PC-9 (cell line): ENCODE results near the gene KIF26B. TPM values are rescaled to one million over a fixed set of nuclear protein-coding genes. Genes with fewer than 3 reads are reported as not detected.

Source experiments
- BruUV-seq: library from RNA; stranded (reverse); fragments of 400-500 nt; replicated peaks from 2 replicates; lab custom pipeline; 2021; lab: Mats Ljungman, UMichigan
- CTCF ChIA-PET: fragments of 300-600 bp; sonication (Branson Sonifier 250); formaldehyde crosslinking; loops from one replicate; lab custom pipeline; 2022; ENCODE audit warnings: antibody characterized with exemption; lab: Charles Lee
- POLR2A ChIA-PET: fragments of 300-600 bp; sonication (Branson Sonifier 250); formaldehyde crosslinking; loops from one replicate; lab custom pipeline; 2022; ENCODE audit warnings: antibody characterized with exemption; ENCODE audit not compliant: unreplicated experiment; lab: Charles Lee
- DNase-seq, 2 experiments: peaks; one replicate each; pipeline versions ENCODE4 v3.0.0 to v3.0.0-alpha.2; 2015 to 2022; ENCODE audit warnings: mixed read lengths in 1 of 2
- H2AFZ ChIP-seq: fragments of 200-600 bp; sonication (generic); 2 replicates; pipeline ENCODE4 v1.8.1; 2017; ENCODE audit warnings: antibody characterized with exemption
- H3F3A ChIP-seq: fragments of 200-600 bp; sonication (generic); 2 replicates; pipeline ENCODE4 v1.8.1; 2017; ENCODE audit warnings: antibody characterized with exemption, mild to moderate bottlenecking, low read depth; ENCODE audit not compliant: insufficient read depth
- H3K27ac ChIP-seq: fragments of 200-600 bp; sonication (generic); 2 replicates; pipeline ENCODE4 v1.6.1; 2016; ENCODE audit warnings: mixed run types
- H3K27me3 ChIP-seq: fragments of 200-600 bp; sonication (generic); 2 replicates; pipeline ENCODE4 v1.6.1; 2016; ENCODE audit warnings: low read depth, mixed run types; ENCODE audit not compliant: insufficient read depth
- H3K36me3 ChIP-seq: fragments of 200-600 bp; sonication (generic); 2 replicates; pipeline ENCODE4 v1.6.1; 2016; ENCODE audit warnings: low read depth, mixed run types
- H3K4me1 ChIP-seq: fragments of 200-600 bp; sonication (generic); replicated peaks from 2 replicates; pipeline ENCODE4 v1.6.1; 2016; ENCODE audit warnings: mixed run types; ENCODE audit not compliant: insufficient read depth
- H3K4me2 ChIP-seq: fragments of 200-600 bp; sonication (generic); 2 replicates; pipeline ENCODE4 v1.6.1; 2017; ENCODE audit warnings: mixed run types
- H3K4me3 ChIP-seq: fragments of 200-600 bp; sonication (generic); 2 replicates; pipeline ENCODE4 v1.6.1; 2016; ENCODE audit warnings: mixed run types
- H3K79me2 ChIP-seq: fragments of 200-600 bp; sonication (generic); 2 replicates; pipeline ENCODE4 v1.6.1; 2017; ENCODE audit warnings: low read depth, mixed run types
- H3K9me2 ChIP-seq: fragments of 200-600 bp; sonication (generic); 2 replicates; pipeline ENCODE4 v1.8.1; 2017; ENCODE audit warnings: mild to moderate bottlenecking; ENCODE audit not compliant: insufficient read depth
- H3K9me3 ChIP-seq: fragments of 200-600 bp; sonication (generic); 2 replicates; pipeline ENCODE4 v1.8.1; 2016; ENCODE audit warnings: low read depth; ENCODE audit not compliant: insufficient read depth
- H4K20me1 ChIP-seq: fragments of 200-600 bp; sonication (generic); 2 replicates; pipeline ENCODE4 v1.8.1; 2017; ENCODE audit not compliant: insufficient read depth
- CTCF ChIP-seq: fragments of 200-600 bp; sonication (generic); conservative IDR thresholded peaks from 2 replicates; pipeline ENCODE4 v1.6.1; 2017; ENCODE audit warnings: mixed run types, antibody characterized with exemption, mild to moderate bottlenecking, moderate library complexity
- EZH2 ChIP-seq: fragments of 200-600 bp; sonication (generic); IDR thresholded peaks from 2 replicates; pipeline ENCODE4 v1.8.0; 2017; ENCODE audit warnings: antibody characterized with exemption, low read depth
- intact Hi-C: fragments of 100-400 bp; cut with micrococcal nuclease; formaldehyde crosslinking; loops from one replicate; pipeline ENCODE4 v1.10.0; 2022; ENCODE audit not compliant: unreplicated experiment
- total RNA-seq: library from RNA; stranded (reverse); gene quantifications from 2 replicates; pipeline ENCODE4 v1.2.3, GENCODE V29; 2021

Gene KIF26B
- total RNA-seq, 1 experiment from 2014 or later, result 0.11 TPM

GRCh38 chr1:245588116-245588639 is 433.4 kb downstream of the KIF26B start:
- Histone ChIP-seq H4K20me1 (no peaks in the 10 kb centered on the region), H3K27me3 (peaks cover 66% of the 10 kb centered on the region), H2AFZ (no peak overlapping the region), H3F3A (no peaks in the 10 kb centered on the region), H3K36me3 (no peaks in the 10 kb centered on the region), H3K9me2 (no peaks in the 10 kb centered on the region), H3K27ac (no peak overlapping the region), H3K9me3 (no peaks in the 10 kb centered on the region), H3K4me1 (no peaks in the 10 kb centered on the region), H3K79me2 (no peaks in the 10 kb centered on the region), H3K4me3 (no peak overlapping the region), H3K4me2 (no peak overlapping the region)
- intact Hi-C loops, result no loop called here
- ChIA-PET CTCF (no interaction called here), POLR2A (no interaction called here)
- DNase-seq, result no peak
- BruUV-seq, result no TSS peak
- TF ChIP-seq CTCF, result no peak
- TF ChIP-seq EZH2, result no peak

GRCh38 chr1:245589316-245589715 is 434.5 kb downstream of the KIF26B start:
- no TSS peak for BruUV-seq
- H3F3A ChIP-seq, result no peaks in the 10 kb centered on the region
- intact Hi-C loops, result no loop called here

GRCh38 chr1:245589906-245590305 is 435.1 kb downstream of the KIF26B start:
- Histone ChIP-seq H3K4me2 (no peak overlapping the region), H3K4me3 (no peak overlapping the region), H3F3A (no peaks in the 10 kb centered on the region), H3K36me3 (no peaks in the 10 kb centered on the region), H3K9me2 (no peaks in the 10 kb centered on the region; the same call in 1 of the 2 replicates), H3K27me3 (peaks cover 52% of the 10 kb centered on the region), H4K20me1 (no peaks in the 10 kb centered on the region), H3K27ac (no peak overlapping the region), H3K9me3 (no peaks in the 10 kb centered on the region), H2AFZ (no peak overlapping the region), H3K79me2 (no peaks in the 10 kb centered on the region), H3K4me1 (no peaks in the 10 kb centered on the region)
- intact Hi-C loops, result no loop called here
- no TSS peak for BruUV-seq
- no peak for DNase-seq
- CTCF ChIA-PET, result no interaction called here
- POLR2A ChIA-PET, result no interaction called here
- TF ChIP-seq EZH2 (no peak), CTCF (no peak)

More at GRCh38 chr1:245589316-245589715, 434.5 kb downstream of the KIF26B start:
- H3K9me3 ChIP-seq, result no peaks in the 10 kb centered on the region
- H3K4me2 ChIP-seq, result no peak overlapping the region
- peaks cover 55% of the 10 kb centered on the region for H3K27me3 ChIP-seq
- no peaks in the 10 kb centered on the region for H3K36me3 ChIP-seq
- no peaks in the 10 kb centered on the region; the same call in 1 of the 2 replicates for H3K9me2 ChIP-seq
- H4K20me1 ChIP-seq, result no peaks in the 10 kb centered on the region
- no peak overlapping the region for H3K27ac ChIP-seq
- CTCF ChIA-PET, result no interaction called here
- no peak overlapping the region for H2AFZ ChIP-seq
- H3K4me1 ChIP-seq, result no peaks in the 10 kb centered on the region
- H3K79me2 ChIP-seq, result no peaks in the 10 kb centered on the region
- no peak for DNase-seq
- POLR2A ChIA-PET, result no interaction called here
- no peak for TF ChIP-seq EZH2
- no peak for TF ChIP-seq CTCF
- H3K4me3 ChIP-seq, result no peak overlapping the region
